GM21528 (cell line): ENCODE results near the gene LAMC1.

Experiments
- ATAC-seq: cut with Tn5 transposase; IDR thresholded peaks from one replicate; pipeline ENCODE4 v1.9.1; 2021; ENCODE audit warnings: mild to moderate bottlenecking, moderate library complexity; ENCODE audit not compliant: unreplicated experiment, low FRiP score

Gene LAMC1

GRCh38 chr1:183101841-183102276, 78.6 kb downstream of the LAMC1 start:
- peak; percentile 64 for ATAC-seq

- no peak for ATAC-seq
These were observed 79.9 kb downstream of the LAMC1 start for GRCh38 chr1:183103147-183103546.

- ATAC-seq = no peak
These were observed 80.4 kb downstream of the LAMC1 start for GRCh38 chr1:183103577-183103976.

DNA sequence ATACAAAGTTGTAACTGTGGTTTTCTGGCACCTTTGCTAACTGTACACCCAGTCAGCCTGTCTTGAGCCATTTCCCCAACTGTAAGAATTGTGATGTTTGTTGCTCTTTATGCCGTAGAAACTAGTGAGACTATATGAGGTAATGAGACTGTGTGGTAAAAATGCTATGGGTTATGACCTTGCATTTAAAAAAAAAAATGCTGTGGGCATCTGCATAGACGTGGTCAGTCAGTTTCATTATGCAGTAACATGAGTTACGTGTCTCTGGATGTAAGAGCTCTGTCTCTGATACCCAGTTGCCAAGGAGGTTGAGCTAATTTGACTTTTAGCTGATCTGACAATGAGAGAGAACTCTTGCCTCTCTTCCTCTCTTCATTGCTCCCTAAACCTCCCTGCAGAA, 82.2 kb downstream of the LAMC1 start:
- no peak for ATAC-seq

DNA sequence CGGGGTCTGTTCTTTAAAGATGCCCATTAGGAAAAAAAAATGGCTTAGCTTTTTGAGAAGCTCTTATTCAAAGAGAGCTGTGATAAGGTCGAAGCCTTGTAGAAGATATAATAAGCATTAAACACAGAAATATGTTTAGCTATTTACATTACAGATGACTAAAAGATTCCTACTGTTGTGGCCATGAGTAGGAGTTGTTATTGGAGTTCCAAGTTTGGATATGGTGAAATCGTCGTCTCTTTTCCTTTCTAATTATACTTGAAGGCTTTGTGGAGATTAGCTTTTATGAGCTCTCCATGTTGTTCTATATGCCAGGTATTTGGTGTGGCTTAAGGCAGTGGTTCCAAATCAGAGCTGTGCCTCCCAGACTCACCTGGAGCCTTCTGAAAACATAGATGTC, 82.9 kb downstream of the LAMC1 start:
- ATAC-seq = no peak

GRCh38 chr1:183106746-183107145, 83.5 kb downstream of the LAMC1 start:
- no peak for ATAC-seq

DNA sequence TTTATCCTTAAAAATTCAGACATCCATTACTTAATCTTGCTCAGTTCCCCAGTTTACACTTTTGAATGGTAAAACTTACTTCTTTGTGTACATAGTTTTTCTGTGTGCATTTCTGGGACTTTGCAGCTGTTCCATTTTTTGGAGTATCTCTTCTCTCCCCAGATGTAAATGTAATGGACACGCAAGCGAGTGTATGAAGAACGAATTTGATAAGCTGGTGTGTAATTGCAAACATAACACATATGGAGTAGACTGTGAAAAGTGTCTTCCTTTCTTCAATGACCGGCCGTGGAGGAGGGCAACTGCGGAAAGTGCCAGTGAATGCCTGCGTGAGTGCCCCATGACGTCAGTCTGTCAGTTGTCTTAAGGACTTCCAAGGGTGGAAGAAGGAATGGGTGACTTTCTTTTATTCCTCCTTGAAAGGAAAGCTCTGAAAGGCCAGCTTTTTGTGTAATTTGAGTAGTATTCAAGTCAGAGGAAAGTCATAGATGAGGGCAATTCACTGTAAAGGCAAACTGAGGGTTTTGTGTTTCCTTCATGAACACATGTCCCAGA, 87.2 kb downstream of the LAMC1 start:
- ATAC-seq = no peak

- no peak for ATAC-seq
These were observed 91.2 kb downstream of the LAMC1 start for GRCh38 chr1:183114441-183114840.

- ATAC-seq = no peak
These were observed 93.2 kb downstream of the LAMC1 start for GRCh38 chr1:183116416-183116815.

GRCh38 chr1:183121609-183122008, 98.4 kb downstream of the LAMC1 start:
- no peak for ATAC-seq

GRCh38 chr1:183124259-183124658, 101.0 kb downstream of the LAMC1 start:
- no peak for ATAC-seq

DNA sequence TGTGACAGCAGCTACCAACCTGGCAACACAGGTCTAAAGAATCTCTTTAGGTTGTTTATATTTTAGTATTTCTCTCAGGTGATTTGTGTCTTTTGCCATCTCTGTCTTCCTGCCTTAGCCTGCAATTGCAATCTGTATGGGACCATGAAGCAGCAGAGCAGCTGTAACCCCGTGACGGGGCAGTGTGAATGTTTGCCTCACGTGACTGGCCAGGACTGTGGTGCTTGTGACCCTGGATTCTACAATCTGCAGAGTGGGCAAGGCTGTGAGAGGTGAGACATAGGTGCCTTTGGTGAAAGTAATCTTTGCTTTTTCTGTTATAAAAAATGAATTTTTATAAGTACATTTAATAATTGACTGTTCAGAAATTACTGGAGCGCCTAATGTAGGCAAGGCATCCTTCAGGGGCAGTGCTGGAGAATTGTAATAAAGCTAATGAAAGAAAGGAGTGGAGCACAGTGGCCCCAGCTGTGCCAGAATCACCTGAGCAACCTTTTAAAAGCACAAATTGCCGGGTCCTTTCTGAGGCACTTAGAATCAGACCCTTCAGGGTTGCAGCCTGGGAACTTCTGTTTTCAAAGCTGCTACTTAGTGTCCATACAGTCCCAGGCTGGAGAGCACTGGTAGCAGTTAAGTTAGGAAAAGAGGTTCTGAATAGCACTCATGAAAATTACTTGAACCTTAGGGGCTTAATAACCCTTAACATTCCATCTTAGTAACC, 102.2 kb downstream of the LAMC1 start:
- no peak for ATAC-seq

- ATAC-seq = no peak
These were observed 102.8 kb downstream of the LAMC1 start for GRCh38 chr1:183126000-183126366.

DNA sequence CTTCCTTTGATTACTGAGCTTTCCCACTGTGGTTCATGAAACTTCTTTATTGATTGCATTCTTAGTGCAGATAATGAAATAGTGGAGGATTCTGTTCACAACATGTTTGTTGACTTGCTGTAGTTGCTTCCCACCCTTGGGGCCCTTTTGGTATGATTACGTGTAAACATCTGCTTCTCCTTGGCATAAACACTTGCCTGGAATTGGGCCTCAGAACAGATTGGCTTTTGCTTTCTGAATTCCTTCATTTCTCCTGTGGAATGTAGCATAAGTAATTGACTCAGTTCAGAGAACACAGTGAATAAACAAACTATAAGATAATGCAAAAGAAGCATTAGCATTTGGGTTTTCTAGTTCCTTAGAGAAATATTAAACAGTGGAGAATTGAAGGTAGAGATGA, 103.3 kb downstream of the LAMC1 start:
- no peak for ATAC-seq

GRCh38 chr1:183129921-183130690, 106.9 kb downstream of the LAMC1 start:
- no peak for ATAC-seq

GRCh38 chr1:183131166-183131565, 107.9 kb downstream of the LAMC1 start:
- no peak for ATAC-seq

- ATAC-seq = no peak
These were observed 112.1 kb downstream of the LAMC1 start for GRCh38 chr1:183135336-183135735.

DNA sequence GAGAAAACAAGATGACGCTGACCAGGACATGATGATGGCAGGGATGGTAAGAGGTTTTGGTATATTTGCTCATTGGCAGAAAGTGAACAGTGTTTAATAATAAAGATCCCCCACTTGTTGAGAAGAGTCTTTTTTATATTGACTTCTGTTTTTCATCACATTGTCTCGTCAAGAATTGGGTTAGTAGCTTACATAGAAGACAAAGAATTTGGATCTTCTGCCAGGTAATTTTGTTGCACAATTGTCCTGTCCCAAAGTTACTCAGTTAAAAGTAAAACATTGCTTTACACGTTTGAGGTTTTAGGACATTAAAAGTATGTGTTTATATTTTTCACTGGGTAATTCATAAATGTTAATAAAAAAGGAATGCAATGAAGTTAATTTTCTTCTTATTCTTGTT, 114.6 kb downstream of the LAMC1 start:
- ATAC-seq = no peak

DNA sequence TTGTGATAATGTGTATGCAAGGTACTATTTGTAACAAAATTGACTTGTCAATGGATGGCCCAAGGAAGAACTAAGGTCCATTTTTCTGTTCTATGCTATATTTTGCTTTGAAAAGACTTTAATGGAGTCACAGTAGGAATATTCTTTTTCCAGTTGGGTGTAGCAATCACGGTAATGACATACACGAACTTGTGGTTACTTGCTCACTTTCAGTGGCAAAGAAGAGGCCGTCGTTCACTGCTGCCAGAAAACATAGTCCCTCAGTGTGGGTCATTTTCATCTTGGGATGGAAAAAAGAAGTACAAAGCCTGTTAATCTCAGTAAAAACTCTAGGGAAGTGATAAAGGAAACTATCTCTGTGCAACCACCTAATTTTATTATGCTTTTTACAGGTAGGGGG, 115.1 kb downstream of the LAMC1 start:
- no peak for ATAC-seq

DNA sequence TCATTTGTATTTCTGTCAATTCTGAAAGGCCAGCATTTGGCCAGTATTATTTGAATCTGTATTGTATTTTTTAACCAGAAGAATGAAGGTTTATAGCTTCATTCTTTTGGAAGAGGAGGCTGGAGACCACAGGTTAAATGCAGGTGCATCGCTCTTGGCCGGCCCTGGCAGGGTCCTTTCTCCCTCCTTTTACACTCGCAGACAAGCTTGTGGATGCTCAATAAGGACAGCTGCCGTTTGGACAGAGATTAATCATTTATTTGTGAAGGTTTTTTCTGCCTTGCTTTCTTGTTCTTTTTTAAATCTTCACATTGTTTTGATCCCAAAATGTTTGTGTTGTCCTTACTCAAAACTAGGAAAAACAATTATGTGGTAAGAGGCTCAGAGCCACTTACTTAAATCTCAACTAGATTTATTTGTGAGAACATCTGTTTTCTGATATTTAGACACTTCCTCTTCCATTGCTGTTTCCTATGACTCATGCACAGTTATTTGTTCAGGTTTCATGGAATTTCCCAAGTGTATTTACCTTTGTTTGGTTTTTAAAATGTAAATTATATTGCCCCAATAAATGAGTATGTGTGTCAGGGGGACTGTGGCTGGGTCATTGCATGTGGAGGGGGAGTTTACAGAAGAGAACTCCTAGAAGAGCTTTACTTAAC, 116.2 kb downstream of the LAMC1 start:
- ATAC-seq = no peak

DNA sequence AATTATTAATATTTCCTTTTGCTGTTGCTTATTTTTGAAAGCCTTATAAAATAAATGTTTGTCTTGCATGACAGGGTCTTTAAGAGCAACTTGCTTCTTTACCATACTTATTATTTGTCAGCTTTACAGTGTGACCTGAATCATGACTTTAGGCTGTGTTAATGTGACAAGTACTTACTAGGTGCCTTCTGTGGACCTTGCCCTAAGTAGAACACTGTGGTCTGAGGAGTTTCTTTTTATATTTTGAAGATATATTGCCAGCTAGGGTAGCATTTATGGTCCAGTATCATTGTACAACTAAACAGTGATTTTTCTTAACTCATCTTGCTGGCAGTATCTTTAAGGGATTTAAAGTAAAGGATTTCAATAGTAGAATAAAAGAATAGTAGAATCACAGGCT, 117.4 kb downstream of the LAMC1 start:
- ATAC-seq = no peak
